Measurements from ENCODE around the gene PER1. TPM values are rescaled to one million over a fixed set of nuclear protein-coding genes. Genes with fewer than 3 reads are reported as not detected.
A peak's percentile ranks its signal among the peaks of the same experiment; 100 is the strongest.

PER1 gene
- total and polyA plus RNA-seq, 2 of the 13 experiments (the other 11 are each of a cell fraction or from before 2014, with no cell fraction given) = 2.6 to 3.6 TPM

DNA sequence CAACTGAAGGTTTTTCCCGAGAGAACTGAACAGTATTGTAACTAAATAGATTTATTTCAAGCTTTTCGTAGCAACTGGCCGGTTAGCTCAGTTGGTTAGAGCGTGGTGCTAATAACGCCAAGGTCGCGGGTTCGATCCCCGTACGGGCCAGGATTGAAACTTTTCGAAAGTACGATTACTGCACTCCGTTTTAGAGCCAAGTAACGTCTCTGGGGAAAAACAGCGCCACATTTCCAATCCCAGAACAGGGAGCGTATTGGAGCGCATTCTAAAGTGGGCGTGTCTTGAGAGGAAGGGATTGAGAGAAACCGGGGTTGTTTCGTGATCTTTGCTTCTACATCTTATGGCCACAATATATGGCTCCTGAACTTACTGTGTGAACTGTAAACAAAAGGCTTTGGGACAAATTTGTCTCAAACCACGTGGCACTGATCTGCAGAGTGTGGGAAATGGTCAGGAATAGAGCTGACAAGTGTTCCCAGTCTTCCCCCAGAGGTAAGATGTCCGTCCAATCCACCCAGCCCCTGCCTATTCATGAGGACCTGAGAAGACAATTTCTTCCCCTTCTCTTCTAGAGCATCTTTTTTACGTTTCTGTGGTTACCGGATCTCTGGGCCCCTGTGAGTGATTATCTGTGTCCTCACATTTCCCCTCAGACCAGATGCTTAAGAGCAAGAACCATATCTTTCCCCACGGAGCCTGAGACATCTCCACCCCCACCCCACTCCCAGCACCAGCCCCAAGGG, 35.5 kb upstream of the PER1 start (continued):
- TF ChIP-seq, protein P1, sequence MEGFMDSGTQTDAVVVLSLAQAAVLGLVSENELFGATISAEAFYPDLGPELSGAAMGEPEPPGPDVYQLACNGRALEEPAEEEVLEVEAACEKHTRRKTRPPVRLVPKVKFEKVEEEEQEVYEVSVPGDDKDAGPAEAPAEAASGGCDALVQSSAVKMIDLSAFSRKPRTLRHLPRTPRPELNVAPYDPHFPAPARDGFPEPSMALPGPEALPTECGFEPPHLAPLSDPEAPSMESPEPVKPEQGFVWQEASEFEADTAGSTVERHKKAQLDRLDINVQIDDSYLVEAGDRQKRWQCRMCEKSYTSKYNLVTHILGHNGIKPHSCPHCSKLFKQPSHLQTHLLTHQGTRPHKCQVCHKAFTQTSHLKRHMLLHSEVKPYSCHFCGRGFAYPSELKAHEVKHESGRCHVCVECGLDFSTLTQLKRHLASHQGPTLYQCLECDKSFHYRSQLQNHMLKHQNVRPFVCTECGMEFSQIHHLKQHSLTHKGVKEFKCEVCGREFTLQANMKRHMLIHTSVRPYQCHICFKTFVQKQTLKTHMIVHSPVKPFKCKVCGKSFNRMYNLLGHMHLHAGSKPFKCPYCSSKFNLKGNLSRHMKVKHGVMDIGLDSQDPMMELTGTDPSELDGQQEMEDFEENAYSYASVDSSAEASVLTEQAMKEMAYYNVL (CRISPR knock-in tag; IDR thresholded peaks at IDR 0.05; ENCODE audit: borderline replicate concordance) = 0 out of 2 replicates have a peak, but pooled peaks have one; percentile 9
- peak; percentile 89 for TF ChIP-seq ZC3H13 (CRISPR knock-in tag; IDR thresholded peaks at IDR 0.05)
- no peak for TF ChIP-seq CREBL2 (CRISPR knock-in tag; IDR thresholded peaks at IDR 0.05; ENCODE audit: borderline replicate concordance)
- peak; percentile 17 for TF ChIP-seq ZFX (CRISPR knock-in tag; IDR thresholded peaks at IDR 0.05; ENCODE audit: low read depth)
- TF ChIP-seq ETV5 (CRISPR knock-in tag; IDR thresholded peaks at IDR 0.05; ENCODE audit: borderline replicate concordance) = peak; percentile 2; the same call in 1 of the 2 replicates

DNA sequence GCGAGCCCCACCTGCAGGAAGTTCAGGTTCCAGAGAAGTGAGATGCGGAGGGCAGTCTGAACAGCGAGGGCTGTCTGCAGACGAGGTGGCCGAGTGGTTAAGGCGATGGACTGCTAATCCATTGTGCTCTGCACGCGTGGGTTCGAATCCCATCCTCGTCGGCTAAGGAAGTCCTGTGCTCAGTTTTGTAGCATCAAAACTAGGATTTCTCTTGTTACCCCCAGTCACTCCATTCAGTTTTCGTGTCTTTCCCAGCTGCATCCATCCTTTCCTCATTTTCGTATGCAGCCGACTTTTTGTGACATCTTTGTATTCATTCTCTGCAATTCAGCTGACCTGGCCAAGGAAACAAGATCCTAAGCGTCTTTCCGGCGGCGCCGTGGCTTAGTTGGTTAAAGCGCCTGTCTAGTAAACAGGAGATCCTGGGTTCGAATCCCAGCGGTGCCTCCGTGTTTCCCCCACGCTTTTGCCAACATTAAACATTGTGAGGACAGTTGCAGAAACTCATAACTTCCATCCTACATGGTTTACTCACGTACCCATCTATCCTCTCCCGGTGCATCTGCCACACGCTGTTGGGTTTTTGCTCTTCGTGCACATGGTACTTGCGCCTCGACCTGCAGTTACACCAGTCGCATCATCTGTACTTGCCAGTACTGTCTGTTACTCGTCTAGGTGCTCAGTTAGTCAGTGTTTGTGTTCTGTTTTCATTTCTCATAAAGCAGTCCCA, 34.7 kb upstream of the PER1 start:
- DNase-seq (ENCODE audit: low spot score) = peak; percentile 89
- 2% methylated on average over 28 of the region's 32 CpGs for WGBS (ENCODE audit: low lambda C conversion rate)
- peak overlapping the region; percentile 71 to 93 (median 87) for H3K4me3 ChIP-seq (replicated peaks in 1 of 3; ENCODE audit: insufficient read depth in 1 of 3, low read depth in 2 of 3, low read length in 3 of 3)
- BruUV-seq (replicated peaks) = no TSS peak
- peaks cover 8% of the 10 kb centered on the region for H3K79me2 ChIP-seq (ENCODE audit: insufficient read depth, low read length)
- H3K27me3 ChIP-seq (ENCODE audit: control insufficient read depth in 1 of 2, insufficient read depth in 2 of 2, low read length in 2 of 2) = no peaks in the 10 kb centered on the region; a peak in 1 of 5 replicates
- POLR2A ChIA-PET = interaction anchor here (1.0 to 9.9 kb wide), 11 partner anchors 12 to 249 kb away, joined by 3 to 160 read pairs (median 6); partner anchors contain the start of genes AURKB, CTC1, NDEL1 and PFAS
- intact Hi-C loops (cut with micrococcal nuclease; ENCODE audit: unreplicated experiment) (loop anchor here (1.0 to 5.0 kb wide), 3 partner anchors 34 to 68 kb away; partner anchors contain the start of gene ALOXE3), in situ Hi-C loops (cut with HindIII; ENCODE audit: extremely low pct_ligation_motif_present, low pct_unique_long_range_greater_than_20kb) (loop anchor here (5.0 to 10.0 kb wide), 2 partner anchors 35 to 62 kb away; partner anchors contain the start of gene HES7)
- H3K36me3 ChIP-seq (replicated peaks in 1 of 2; ENCODE audit: control insufficient read depth in 1 of 2, insufficient read depth in 2 of 2, low read length in 2 of 2) = no peaks in the 10 kb centered on the region
- CTCF ChIA-PET (ENCODE audit: low intra/inter-chr PET ratio, low total read pairs) = interaction anchor here (1.3 kb wide), 1 partner anchor 48 kb away, joined by 6 read pairs; no protein-coding TSS in a partner anchor
- peaks cover 39% of the 10 kb centered on the region for H3K4me1 ChIP-seq (ENCODE audit: insufficient read depth, low read length)
- H4K20me1 ChIP-seq (ENCODE audit: insufficient read depth, low read length) = peaks cover 6% of the 10 kb centered on the region
- H2AFZ ChIP-seq (ENCODE audit: low read length) = no peak overlapping the region
- FAIRE-seq = no peak
- peak overlapping the region; percentile 81 for H3K27ac ChIP-seq (ENCODE audit: extremely low read length, insufficient read depth, low read length)
- H3K4me2 ChIP-seq (ENCODE audit: low read depth, low read length) = peak overlapping the region; percentile 98
- peak; percentile 19 for ATAC-seq
- no peaks in the 10 kb centered on the region for H3K9me3 ChIP-seq (ENCODE audit: low read length)
- peak overlapping the region; percentile 82 for H3K9ac ChIP-seq (ENCODE audit: insufficient read depth, low read depth, low read length)
- no peak for TF ChIP-seq HDAC6 (IDR thresholded peaks at IDR 0.05; ENCODE audit: low read depth, low read length)
- TF ChIP-seq ZSCAN30 (CRISPR knock-in tag; IDR thresholded peaks at IDR 0.05) = no peak
- peak; percentile 85 for TF ChIP-seq CBFB (CRISPR knock-in tag; IDR thresholded peaks at IDR 0.05)
- TF ChIP-seq SMAD1 (CRISPR knock-in tag; IDR thresholded peaks at IDR 0.05; ENCODE audit: borderline replicate concordance, low read depth) = peak; percentile 63; the same call in 1 of the 2 replicates
- TF ChIP-seq, protein P2, sequence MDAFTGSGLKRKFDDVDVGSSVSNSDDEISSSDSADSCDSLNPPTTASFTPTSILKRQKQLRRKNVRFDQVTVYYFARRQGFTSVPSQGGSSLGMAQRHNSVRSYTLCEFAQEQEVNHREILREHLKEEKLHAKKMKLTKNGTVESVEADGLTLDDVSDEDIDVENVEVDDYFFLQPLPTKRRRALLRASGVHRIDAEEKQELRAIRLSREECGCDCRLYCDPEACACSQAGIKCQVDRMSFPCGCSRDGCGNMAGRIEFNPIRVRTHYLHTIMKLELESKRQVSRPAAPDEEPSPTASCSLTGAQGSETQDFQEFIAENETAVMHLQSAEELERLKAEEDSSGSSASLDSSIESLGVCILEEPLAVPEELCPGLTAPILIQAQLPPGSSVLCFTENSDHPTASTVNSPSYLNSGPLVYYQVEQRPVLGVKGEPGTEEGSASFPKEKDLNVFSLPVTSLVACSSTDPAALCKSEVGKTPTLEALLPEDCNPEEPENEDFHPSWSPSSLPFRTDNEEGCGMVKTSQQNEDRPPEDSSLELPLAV (CRISPR knock-in tag; conservative IDR thresholded peaks at IDR 0.05; ENCODE audit: low read depth) = no peak
- TF ChIP-seq IKZF1 (IDR thresholded peaks at IDR 0.05) = no peak
- no peak for TF ChIP-seq PAF1 (CRISPR knock-in tag; IDR thresholded peaks at IDR 0.05)
- no peak for TF ChIP-seq SIN3B (IDR thresholded peaks at IDR 0.05; ENCODE audit: low read length)
- no peak for TF ChIP-seq ARNT (IDR thresholded peaks at IDR 0.05)
- peak; percentile 70; the same call in 1 of the 2 replicates for TF ChIP-seq ZNF788 (CRISPR knock-in tag; IDR thresholded peaks at IDR 0.05; ENCODE audit: borderline replicate concordance)
- TF ChIP-seq NFATC3 (CRISPR knock-in tag; IDR thresholded peaks at IDR 0.05) = no peak

All from HepG2 (cell line).